ENCODE data around the gene DVL1.
"Not testable (repeated sequence)": the region's sequence is repeated elsewhere in the genome, so short reads cannot be mapped to it uniquely, and the experiment has no call there.

Gene DVL1

GRCh38 chr1:1324524-1325287 is 24.5 kb downstream of the DVL1 start, which contains the start of the genes CPTP and INTS11:
CPTP (plus strand) TSS chr1:1324802; CDS start chr1:1326911, 2,109 bp downstream.
INTS11 (minus strand) TSS chr1:1324660; CDS start chr1:1324608, 52 bp downstream.
- DNase-seq (ENCODE audit: low spot score) = peak; percentile 95

- no peak for DNase-seq (ENCODE audit: low spot score)
These were observed 25.1 kb downstream of the DVL1 start for GRCh38 chr1:1324084-1324523.

GRCh38 chr1:1322952-1323351 is 26.3 kb downstream of the DVL1 start:
- no peak for DNase-seq (ENCODE audit: low spot score)

DNA sequence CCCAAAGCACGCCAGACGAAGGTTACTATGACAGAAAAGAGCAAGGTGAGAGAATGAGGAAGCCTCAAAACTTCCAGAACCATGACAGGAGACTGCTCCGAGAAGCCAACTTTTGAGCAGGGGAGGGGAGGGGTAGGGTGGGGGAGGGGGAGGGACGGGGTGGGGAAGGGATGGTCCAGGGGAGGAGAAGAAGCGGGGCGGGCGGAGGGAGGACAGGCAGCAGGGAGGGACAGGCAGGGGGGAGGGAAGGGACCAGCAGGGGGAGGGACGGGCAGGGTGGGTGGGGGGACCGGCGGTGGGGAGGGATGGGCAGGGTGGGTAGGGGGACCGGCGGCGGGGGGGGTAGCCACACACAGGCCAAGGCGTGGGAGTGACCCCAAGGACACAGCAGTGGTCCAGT is 26.8 kb downstream of the DVL1 start:
- DNase-seq (ENCODE audit: low spot score) = no peak

DNA sequence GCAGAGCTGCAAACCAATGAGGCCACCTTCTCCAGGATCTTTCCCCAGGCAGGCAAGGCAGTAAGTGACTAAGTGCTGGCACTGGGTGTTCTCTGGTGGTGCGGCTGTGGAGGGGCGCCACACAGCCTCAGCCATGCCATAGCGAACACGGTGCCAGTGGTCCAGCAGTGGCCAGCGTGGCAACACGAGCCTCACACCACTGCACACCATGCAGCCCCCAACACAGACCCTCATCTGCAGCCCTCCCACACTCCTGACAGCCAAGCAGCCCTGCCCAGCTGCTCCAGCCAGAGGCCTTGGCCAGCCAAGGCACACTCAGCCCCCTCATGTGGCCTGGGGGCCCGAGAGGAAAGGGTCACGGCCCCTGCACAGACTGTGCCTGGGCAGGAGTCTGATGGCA is 27.7 kb downstream of the DVL1 start:
- no peak for DNase-seq (ENCODE audit: low spot score)

GRCh38 chr1:1320666-1321448 is 28.4 kb downstream of the DVL1 start:
- no peak for DNase-seq (ENCODE audit: low spot score)

GRCh38 chr1:1319646-1319941 is 29.6 kb downstream of the DVL1 start:
- DNase-seq (ENCODE audit: low spot score) = no peak

DNA sequence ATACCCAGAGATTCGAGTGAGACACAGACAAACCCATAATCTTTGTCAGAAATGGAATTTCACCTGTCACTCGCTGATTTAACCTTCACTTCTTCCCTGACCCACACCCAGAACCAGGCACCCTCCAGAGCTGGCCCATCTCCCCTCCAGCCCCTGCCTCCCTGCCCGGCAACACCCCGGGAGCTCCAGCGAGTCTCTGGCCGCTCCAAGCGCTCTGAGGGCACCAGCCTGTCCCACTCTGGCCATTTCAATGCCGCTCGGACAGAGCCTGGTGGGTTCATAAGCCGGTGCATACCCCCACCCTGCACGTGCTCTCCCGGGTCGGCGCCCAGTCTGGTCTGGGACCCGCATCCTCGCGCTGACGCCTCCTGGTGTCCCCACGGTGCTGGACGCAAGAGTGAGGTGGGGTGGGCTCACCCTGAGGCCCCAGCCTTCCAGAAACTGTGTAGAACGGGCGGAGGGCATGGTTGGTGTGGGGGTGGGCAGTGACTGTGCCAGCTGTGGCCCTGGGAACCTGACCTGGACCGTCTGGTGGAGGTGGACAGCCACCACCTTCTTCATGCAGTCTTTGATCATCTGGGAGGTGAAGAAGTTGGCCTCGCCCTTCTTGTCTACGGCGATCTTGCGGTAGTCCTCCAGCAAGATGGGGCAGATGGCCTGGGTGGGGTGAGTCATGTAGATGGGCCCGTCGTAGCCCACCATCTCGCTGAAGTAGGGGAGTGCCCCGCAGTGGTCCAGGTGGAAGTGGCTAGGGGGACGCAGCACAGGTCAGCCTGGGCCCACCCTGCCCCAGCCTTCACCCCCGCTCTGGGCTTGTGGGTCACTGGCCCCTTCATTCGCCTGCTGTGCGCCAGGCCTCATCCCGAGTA is 30.2 kb downstream of the DVL1 start:
- DNase-seq (ENCODE audit: low spot score) = no peak

- no peak for DNase-seq (ENCODE audit: low spot score)
These were observed 31.0 kb downstream of the DVL1 start for GRCh38 chr1:1318131-1318652.

DNA sequence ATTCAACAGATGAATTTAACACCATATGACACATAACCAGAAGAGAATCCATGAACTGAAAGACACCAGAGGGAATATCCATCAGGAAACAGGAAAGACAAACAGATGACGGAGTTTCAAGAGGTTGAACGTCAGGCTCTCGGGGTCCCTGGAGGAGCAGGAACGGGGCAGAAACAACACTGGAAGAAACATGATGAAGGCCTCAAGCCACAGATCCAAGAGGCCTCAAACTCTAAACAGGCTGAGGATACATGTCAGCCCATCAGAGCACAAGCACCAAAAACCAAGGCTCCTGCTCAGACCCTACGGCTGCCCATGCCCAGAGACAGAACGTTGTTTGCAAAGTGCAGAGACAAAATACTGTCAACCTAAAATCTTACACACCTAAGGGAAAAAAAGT is 31.8 kb downstream of the DVL1 start:
- no peak for DNase-seq (ENCODE audit: low spot score)

GRCh38 chr1:1316199-1316598 is 33.0 kb downstream of the DVL1 start:
- not testable (repeated sequence) for DNase-seq (ENCODE audit: low spot score)

- DNase-seq (ENCODE audit: low spot score) = no peak
These were observed 33.7 kb downstream of the DVL1 start for GRCh38 chr1:1315435-1315954.

- DNase-seq (ENCODE audit: low spot score) = no peak
These were observed 34.4 kb downstream of the DVL1 start for GRCh38 chr1:1314678-1315335.

DNA sequence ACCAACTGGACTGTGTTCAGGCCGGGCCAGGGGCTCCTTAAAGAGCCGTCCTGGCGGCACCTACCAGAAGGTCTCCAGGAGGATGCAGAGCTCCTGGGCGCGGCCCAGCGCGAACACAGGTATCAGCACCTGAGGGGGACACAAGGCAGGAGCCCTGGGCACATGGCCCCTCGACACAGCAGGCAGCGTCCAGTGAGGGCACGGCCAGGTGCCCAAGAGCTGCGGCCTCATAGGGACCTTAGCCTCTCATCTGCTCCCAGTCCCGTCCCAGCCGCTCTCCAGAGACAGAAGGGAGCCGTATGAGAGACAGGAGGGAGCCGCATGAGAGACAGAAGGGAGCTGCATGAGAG is 35.0 kb downstream of the DVL1 start:
- no peak for DNase-seq (ENCODE audit: low spot score)

DNA sequence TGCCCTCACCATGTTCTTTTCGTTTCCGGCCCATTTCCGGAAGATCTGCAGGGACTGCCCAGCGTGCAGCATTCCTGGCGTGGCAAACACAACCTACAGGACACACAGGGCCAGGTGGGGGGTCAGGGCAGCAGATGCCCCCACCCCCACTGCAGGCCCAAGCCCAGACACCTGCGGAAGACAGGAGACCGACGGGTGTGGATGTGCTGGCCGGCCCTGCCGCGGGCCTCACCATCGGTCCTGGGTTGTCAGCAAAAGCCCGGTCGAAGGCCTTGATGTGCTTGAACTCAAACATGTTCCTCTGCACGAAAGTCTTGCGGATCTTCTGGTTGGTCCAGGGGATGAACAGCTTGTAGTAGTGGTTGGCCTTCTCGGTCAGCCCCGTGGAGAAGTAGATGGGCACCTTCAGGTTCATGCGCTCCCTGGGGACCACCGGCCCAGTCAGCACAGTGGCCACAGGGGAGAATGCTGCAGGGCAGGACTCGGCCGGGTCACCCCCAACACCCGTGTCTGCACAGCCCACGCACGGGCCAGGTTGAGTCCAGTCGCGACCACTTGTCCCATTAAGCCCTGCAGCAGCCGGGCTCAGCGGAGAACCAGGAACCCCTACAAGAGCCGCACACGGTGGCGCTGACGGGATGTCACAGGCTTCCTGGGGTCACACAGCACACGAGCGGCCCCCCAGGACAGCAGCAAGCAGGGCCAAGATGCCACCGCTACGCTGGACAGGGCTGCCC is 35.5 kb downstream of the DVL1 start:
- no peak for DNase-seq (ENCODE audit: low spot score)

DNA sequence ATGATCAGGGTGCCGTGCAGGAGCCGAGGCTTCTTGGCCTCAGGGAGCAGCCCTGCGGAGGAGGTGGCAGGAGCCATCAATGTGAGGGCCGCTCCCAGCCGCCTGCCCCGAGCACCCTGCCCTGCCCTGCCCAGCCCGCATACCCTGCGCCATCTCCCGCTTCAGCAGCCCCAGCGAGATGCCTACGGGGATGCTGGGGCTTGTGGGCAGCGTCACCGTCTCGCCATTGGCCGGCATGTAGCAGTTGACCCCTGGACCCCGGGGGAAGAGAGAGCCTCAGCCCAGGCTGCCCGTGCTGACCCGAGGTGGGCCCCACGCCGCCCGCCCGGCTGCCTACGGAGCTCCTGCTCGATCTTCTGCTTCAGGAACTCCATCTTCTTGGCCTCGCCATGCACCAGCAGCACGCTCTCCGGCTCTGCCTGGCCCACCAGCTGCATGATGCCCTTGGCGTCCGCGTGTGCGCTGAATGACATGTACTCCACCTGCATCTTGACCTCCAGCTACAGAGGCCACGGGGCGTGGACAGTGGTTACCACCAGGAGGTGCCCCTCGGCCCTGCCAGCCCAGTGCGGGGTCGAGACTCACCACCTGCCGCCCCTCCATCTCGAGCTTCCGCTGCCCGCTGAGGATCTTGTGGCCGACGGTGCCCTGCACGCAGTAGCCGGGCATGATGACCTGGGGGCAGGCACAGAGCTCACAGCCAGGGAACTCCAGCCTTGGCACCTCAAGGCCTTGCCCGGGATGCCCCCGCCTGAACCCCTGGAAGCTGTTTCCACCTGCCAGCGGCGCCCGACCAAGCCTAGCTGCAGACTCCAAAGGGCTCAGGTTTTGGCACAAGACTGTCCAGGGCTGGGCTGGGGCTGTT is 36.5 kb downstream of the DVL1 start:
- no peak for DNase-seq (ENCODE audit: low spot score)

DNA sequence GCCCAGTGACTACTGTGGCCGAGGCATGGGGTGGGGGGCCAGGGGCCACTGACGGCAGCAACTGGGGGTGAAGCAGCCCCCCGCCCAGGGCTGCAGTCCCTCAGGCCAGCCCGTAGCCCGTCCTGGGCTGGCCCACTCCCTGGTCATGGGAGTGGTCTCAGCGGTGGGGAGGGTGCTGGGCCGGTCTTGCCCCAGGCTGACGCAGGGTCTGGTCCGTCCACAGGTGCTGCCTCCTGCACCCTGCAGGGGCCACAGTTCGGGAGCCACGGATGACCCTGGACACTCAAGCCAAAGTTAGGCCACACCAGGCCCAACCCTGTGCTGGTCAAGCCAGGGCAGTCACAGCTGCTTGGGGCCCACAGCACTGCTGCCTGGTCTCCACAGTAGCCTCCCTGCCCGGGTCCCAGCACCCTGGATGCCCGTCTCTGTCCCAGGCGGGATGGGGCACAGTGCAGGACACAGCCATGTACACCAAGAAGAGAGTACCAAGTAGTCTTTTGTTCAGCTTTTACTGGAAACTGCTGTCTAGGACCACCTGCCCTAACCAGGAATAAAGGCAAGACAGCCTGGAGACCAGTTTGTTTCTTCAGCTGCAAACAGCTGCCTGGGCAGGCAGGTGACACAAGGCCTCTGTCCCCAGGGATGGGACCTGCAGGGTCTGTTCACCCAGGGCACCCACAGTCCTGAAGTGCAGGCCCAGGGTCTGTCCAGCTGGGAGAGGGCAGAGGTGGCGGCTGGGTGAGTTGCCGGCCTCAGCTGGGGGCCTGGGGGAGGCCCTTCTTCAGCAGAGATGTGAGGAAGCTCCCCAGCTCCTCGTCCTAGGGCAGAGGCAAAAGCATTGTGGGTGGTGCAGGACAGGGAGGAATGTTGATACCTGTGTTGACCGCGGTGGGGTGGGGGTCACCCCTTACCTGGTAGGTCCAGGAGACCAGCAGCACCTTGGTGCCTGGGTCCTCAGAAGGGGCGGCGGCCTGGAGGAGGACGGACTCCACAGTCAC is 37.8 kb downstream of the DVL1 start:
- no peak for DNase-seq (ENCODE audit: low spot score)

DNA sequence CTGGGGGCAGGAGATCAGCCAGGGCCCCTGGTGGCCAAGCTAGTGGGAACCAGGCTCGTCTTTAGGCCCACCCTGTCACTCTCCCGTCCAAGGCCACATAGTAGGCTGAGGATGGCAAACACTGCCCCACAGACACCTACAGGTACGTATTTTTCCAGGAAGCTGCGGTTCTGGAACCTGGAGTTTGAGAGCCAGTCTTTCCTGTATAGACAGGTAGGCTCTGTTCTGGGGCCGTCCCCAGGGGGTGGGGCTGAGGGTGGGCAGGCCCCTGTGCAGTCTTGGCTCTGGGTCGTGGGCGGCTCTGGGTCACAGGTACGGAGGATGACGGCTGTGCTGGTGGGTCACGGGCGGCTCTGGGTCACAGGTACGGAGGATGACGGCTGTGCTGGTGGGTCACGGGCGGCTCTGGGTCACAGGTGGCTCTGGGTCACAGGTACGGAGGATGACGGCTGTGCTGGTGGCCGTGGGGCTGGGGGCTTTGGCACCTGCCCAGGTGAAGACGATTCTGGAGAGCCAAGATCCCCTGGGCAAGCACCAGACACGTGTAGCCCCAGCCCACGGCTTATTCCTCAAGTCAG is 38.7 kb downstream of the DVL1 start:
- no peak for DNase-seq (ENCODE audit: low spot score)

DNA sequence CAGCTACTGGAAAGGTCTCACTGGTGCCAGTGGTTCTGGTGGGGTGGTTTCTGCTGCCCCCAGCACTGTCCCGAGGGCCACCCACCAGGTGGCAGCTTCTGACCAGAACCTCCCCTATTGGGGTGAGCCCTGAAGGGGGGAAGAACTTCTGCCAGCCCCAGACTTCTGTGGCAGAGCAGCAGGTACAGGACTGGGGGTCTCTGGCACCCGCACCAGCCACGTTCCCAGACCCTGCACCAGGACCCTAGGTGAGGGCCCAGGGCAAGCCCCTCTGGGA is 39.2 kb downstream of the DVL1 start:
- no peak for DNase-seq (ENCODE audit: low spot score)

All from CD4-positive, alpha-beta T cell treated with Interleukin-2 at 100 ng/mL for 4 hours (primary cell).